H7 (cell line): Measurements from ENCODE around the gene RNASE8. TPM values are rescaled to one million over a fixed set of nuclear protein-coding genes. Genes with fewer than 3 reads are reported as not detected.
"Not testable (repeated sequence)": the region's sequence is repeated elsewhere in the genome, so short reads cannot be mapped to it uniquely, and the experiment has no call there.

Experiments used
- DNase-seq: peaks from one replicate; pipeline ENCODE4 v3.0.0; 2012
- H3K27me3 ChIP-seq: 2 replicates; pipeline ENCODE4 v1.6.0; 2011; ENCODE audit warnings: mild to moderate bottlenecking, low read length; ENCODE audit not compliant: control insufficient read depth, insufficient read depth
- H3K36me3 ChIP-seq: replicated peaks from 2 replicates; pipeline ENCODE4 v1.5.1; 2011; ENCODE audit warnings: low read length; ENCODE audit not compliant: control insufficient read depth, insufficient read depth
- H3K4me3 ChIP-seq: 2 replicates; pipeline ENCODE4 v1.5.1; 2011; ENCODE audit warnings: low read depth, mild to moderate bottlenecking, control low read depth, low read length, moderate library complexity; ENCODE audit not compliant: insufficient read depth
- total RNA-seq: library from RNA; depleted of rRNA; stranded (reverse); fragments of >200 nt; shearing (Covaris generic); gene quantifications from 2 replicates; pipeline ENCODE4 v1.2.3, GENCODE V29; 2014; rRNA removed

RNASE8 gene, protein sequence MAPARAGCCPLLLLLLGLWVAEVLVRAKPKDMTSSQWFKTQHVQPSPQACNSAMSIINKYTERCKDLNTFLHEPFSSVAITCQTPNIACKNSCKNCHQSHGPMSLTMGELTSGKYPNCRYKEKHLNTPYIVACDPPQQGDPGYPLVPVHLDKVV
- not detected in 2 replicates for total RNA-seq

- Histone ChIP-seq H3K27me3 (no peaks in the 10 kb centered on the region), H3K36me3 (no peaks in the 10 kb centered on the region), H3K4me3 (no peak within 1 kb of the TSS)
- no peak for DNase-seq
These were observed at the start of gene RNASE8 for GRCh38 chr14:21057803-21058675. TSS of gene RNASE8 (plus strand) at chr14:21057822. CDS start at chr14:21057893, 71 bp downstream.

DNA sequence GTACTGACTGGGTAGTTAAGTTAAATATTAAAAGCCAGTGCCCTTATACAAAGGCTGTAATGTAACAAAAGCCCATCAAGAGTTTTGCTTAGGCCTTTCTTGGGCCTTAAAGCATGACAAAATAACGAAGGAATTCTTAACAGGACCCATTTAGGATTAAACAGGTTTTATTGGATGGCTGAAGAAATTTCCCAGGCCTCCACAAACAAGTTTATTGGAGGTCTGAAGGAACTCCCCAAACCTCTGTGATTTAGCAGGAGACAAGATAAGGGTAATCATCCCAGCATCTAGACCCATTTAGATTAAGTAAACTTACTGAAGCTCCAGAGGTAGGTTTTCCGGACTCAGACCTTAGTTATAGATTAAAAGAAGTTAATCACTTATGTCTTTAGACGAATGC is 47.9 kb upstream of the RNASE8 start:
- not testable (repeated sequence) for DNase-seq, H3K27me3 ChIP-seq, H3K4me3 ChIP-seq, H3K36me3 ChIP-seq

GRCh38 chr14:21011136-21011535 is 46.5 kb upstream of the RNASE8 start:
- peaks cover 3% of the 10 kb centered on the region; the same call in 1 of the 2 replicates for H3K27me3 ChIP-seq

GRCh38 chr14:21014761-21015190 is 42.8 kb upstream of the RNASE8 start:
- peak; percentile 82 for DNase-seq
- Histone ChIP-seq H3K27me3 (peaks cover 3% of the 10 kb centered on the region; the same call in 1 of the 2 replicates), H3K36me3 (peaks cover 1% of the 10 kb centered on the region; the same call in 1 of the 2 replicates), H3K4me3 (no peak overlapping the region)

More at GRCh38 chr14:21011136-21011535, 46.5 kb upstream of the RNASE8 start:
- H3K4me3 ChIP-seq = no peak overlapping the region
- H3K36me3 ChIP-seq = no peaks in the 10 kb centered on the region
- DNase-seq = no peak

DNA sequence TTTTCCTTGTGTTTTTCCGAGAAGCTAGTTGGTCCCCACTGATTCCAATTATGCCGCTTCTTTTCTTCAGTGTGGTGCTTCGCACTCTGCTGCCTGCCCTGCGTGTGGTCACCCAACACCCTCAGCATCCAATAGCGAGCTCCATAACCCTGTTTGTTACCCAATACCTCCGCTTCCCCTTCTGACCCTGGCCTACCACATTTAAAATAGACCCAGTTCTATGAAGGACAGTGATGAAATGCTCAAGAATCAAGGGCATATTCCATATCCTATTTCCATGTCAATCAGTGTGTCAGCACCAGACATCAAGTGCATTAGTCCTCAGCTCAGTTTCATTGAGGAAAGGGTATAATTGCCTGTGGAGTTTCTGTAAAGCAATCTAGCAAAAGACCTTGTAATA is 42.3 kb upstream of the RNASE8 start:
- Histone ChIP-seq H3K4me3 (no peak overlapping the region), H3K36me3 (peaks cover 1% of the 10 kb centered on the region; the same call in 1 of the 2 replicates), H3K27me3 (peaks cover 3% of the 10 kb centered on the region; the same call in 1 of the 2 replicates)
- DNase-seq = no peak

DNA sequence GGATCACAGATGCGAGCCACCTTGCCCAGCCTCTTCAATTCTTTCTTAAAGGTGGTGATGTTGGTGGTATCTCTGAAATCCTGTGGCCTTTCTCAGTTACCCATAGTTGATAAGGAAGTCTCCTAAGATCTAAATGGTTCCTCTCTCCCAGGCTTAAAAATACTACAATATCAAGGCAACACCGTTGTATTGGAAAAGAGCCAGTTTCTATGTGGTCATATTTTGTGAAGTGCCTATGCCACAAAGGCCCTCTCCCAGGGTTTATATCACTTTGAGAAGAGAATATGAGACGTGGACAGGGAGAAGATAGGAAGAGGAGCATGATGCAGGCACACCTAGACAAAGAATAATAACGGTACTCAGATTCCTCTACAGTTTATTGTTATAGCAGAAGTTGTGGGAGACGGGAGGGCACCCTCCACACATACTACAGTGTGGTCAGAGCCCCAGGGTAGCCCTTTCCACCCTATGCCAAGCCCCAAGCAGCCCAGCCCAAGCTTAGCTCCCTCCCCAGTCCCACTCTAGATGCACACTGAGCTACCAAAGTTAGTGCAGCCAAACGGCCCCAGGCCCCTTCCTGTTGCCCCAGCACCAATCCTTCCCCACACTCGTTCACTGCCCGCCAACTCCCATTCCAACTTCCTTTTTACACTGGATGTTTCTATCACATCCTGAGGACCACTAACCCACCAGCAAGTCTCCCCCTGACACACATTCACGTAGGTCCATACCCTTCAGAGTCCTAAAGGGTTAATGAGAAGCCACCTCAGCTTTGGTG is 41.0 kb upstream of the RNASE8 start:
- Histone ChIP-seq H3K27me3 (peaks cover 3% of the 10 kb centered on the region; the same call in 1 of the 2 replicates), H3K36me3 (peaks cover 1% of the 10 kb centered on the region; the same call in 1 of the 2 replicates), H3K4me3 (no peak overlapping the region)
- no peak for DNase-seq

- DNase-seq = no peak
- H3K36me3 ChIP-seq = peaks cover 1% of the 10 kb centered on the region; the same call in 1 of the 2 replicates
- no peak overlapping the region for H3K4me3 ChIP-seq
- peaks cover 5% of the 10 kb centered on the region for H3K27me3 ChIP-seq
These were observed 39.9 kb upstream of the RNASE8 start for GRCh38 chr14:21017528-21018245.

DNA sequence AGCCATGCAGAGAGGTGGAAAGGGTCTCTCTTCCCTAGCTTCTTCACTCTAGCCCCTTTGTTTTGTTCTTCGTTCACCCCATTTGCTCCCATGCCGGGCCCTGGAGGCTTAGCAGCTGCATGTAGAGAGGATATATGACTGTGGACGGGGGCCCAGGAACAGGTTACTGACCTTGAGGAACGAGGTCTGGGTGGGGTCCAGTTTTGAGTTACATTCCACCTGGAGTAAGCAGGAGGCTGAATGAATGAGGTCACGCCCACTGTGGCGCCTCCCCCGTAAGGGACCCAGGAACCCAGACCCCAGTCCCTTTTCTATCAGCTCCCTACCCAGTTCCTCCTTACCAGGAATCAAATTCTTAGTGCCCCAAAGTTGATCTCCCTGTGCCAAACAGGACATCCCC is 39.3 kb upstream of the RNASE8 start:
- no peak overlapping the region for H3K4me3 ChIP-seq
- peaks cover 1% of the 10 kb centered on the region; the same call in 1 of the 2 replicates for H3K36me3 ChIP-seq
- DNase-seq = no peak
- peaks cover 6% of the 10 kb centered on the region for H3K27me3 ChIP-seq

- Histone ChIP-seq H3K36me3 (peaks cover 1% of the 10 kb centered on the region; the same call in 1 of the 2 replicates), H3K4me3 (no peak overlapping the region)
- DNase-seq = no peak
These were observed 38.8 kb upstream of the RNASE8 start for GRCh38 chr14:21018781-21019180.

DNA sequence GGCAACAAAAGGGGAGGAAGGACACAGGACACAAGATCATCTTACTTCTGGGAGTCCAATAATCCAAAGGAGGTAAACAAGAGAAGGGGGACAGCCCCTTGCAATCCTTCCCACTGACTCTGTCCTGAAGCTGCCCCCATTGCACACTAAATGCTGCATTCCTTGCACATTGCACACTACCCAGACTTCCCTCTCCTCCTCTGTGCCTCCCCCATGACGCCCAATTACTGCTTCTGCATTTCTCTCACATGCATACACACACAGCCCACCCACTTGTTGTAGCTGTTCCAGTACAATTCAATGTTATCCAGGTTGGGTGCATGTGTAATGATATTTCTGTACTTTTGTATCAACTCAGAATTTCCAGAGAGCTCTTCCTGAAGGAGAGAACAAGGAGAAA is 38.3 kb upstream of the RNASE8 start:
- H3K27me3 ChIP-seq = peaks cover 16% of the 10 kb centered on the region
- peaks cover 1% of the 10 kb centered on the region; the same call in 1 of the 2 replicates for H3K36me3 ChIP-seq
- H3K4me3 ChIP-seq = no peak overlapping the region
- no peak for DNase-seq

More at GRCh38 chr14:21018781-21019180, 38.8 kb upstream of the RNASE8 start:
- H3K27me3 ChIP-seq = peaks cover 10% of the 10 kb centered on the region

GRCh38 chr14:21020977-21021545 is 36.6 kb upstream of the RNASE8 start:
- H3K27me3 ChIP-seq = peaks cover 20% of the 10 kb centered on the region
- H3K4me3 ChIP-seq = no peak overlapping the region
- H3K36me3 ChIP-seq = peaks cover 1% of the 10 kb centered on the region; the same call in 1 of the 2 replicates
- DNase-seq = no peak

DNA sequence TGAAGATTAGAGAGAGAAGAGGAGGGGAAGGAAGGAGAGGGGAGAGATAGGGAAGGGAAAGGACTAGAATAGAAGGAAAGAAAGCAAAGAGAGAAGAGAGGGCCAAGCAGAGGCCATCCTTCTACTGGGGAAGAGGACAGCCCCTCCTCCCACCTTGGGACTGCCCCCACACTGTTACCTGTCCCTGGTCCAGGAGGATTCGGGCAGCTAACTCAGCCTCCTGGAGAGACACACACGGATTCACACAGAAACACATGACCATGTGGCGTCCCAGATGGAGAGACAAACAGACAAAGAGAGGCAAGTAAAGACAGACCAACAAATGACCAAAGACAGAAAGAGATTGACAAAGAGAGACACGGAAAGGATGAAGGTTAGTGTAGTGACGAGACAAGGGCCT is 34.9 kb upstream of the RNASE8 start:
- H3K4me3 ChIP-seq = no peak overlapping the region
- peaks cover under 1% of the 10 kb centered on the region; the same call in 1 of the 2 replicates for H3K36me3 ChIP-seq
- DNase-seq = no peak
- peaks cover 21% of the 10 kb centered on the region for H3K27me3 ChIP-seq

- H3K27me3 ChIP-seq = peaks cover 21% of the 10 kb centered on the region
- H3K36me3 ChIP-seq = no peaks in the 10 kb centered on the region
- no peak for DNase-seq
- H3K4me3 ChIP-seq = no peak overlapping the region
These were observed 34.4 kb upstream of the RNASE8 start for GRCh38 chr14:21023174-21023573.
